Fibroblast of lung (primary cell): Measurements from ENCODE around the gene TBL3. TPM values are rescaled to one million over a fixed set of nuclear protein-coding genes. Genes with fewer than 3 reads are reported as not detected.

Source experiments
- DNase-seq, 2 donors: peaks; one replicate each; pipeline versions ENCODE4 v3.0.0 to v3.0.0-alpha.2; 2010; ENCODE audit warnings: low read depth in 2 of 2
- H2AFZ ChIP-seq: 2 replicates; pipeline ENCODE4 v1.5.1; 2012; ENCODE audit warnings: low read length, control low read depth, inconsistent platforms
- H3K27ac ChIP-seq: 2 replicates; pipeline ENCODE4 v1.5.1; 2011; ENCODE audit warnings: low read length, control low read depth; ENCODE audit not compliant: insufficient read depth
- H3K27me3 ChIP-seq: 2 replicates; pipeline ENCODE4 v1.5.1; 2011; ENCODE audit warnings: mild to moderate bottlenecking, low read length; ENCODE audit not compliant: control insufficient read depth, insufficient read depth
- H3K36me3 ChIP-seq: 2 replicates; pipeline ENCODE4 v1.5.1; 2011; ENCODE audit warnings: low read length; ENCODE audit not compliant: control insufficient read depth, insufficient read depth
- H3K4me1 ChIP-seq: 2 replicates; pipeline ENCODE4 v1.5.1; 2011; ENCODE audit warnings: low read length; ENCODE audit not compliant: control insufficient read depth, insufficient read depth; ENCODE audit errors: extremely low read depth
- H3K4me2 ChIP-seq: 2 replicates; pipeline ENCODE4 v1.5.1; 2011; ENCODE audit warnings: low read length, control low read depth; ENCODE audit not compliant: insufficient read depth; ENCODE audit errors: extremely low read depth
- H3K4me3 ChIP-seq, 4 experiments: fragments of 200-600 bp in 1 of 4; sonication (generic) in 1 of 4; replicated peaks in 1 of 4; 2 replicates each; pipeline ENCODE4 v1.5.1; 2011 to 2016; ENCODE audit warnings: low read length in 4 of 4, low read depth in 3 of 4, mild to moderate bottlenecking in 3 of 4, control low read depth in 2 of 4, inconsistent platforms in 1 of 4, mixed read lengths in 1 of 4; ENCODE audit not compliant: insufficient read depth in 1 of 4; ENCODE audit errors: control extremely low read depth in 1 of 4
- H3K79me2 ChIP-seq: 2 replicates; pipeline ENCODE4 v1.5.1; 2012; ENCODE audit warnings: mild to moderate bottlenecking, low read length, inconsistent platforms; ENCODE audit not compliant: control insufficient read depth, insufficient read depth
- H3K9ac ChIP-seq: 2 replicates; pipeline ENCODE4 v1.5.1; 2011; ENCODE audit warnings: mild to moderate bottlenecking, low read length, control low read depth; ENCODE audit not compliant: insufficient read depth
- H3K9me3 ChIP-seq: 2 replicates; pipeline ENCODE4 v1.5.1; 2012; ENCODE audit warnings: low read depth, low read length; ENCODE audit not compliant: control insufficient read depth, insufficient read depth
- H4K20me1 ChIP-seq: 2 replicates; pipeline ENCODE4 v1.5.1; 2011; ENCODE audit warnings: low read length; ENCODE audit not compliant: control insufficient read depth, insufficient read depth; ENCODE audit errors: extremely low read depth
- CTCF ChIP-seq, 2 donors: IDR thresholded peaks in 1 of 2; conservative IDR thresholded peaks in 1 of 2; 1 replicate in 1 of 2; 2 replicates in 1 of 2; pipeline ENCODE4 v1.5.1; 2011 to 2012; ENCODE audit warnings: low read length in 2 of 2, control low read depth in 1 of 2, inconsistent platforms in 1 of 2, low read depth in 1 of 2, mild to moderate bottlenecking in 1 of 2
- EZH2 ChIP-seq: IDR thresholded peaks from 2 replicates; pipeline ENCODE4 v1.5.1; 2012; ENCODE audit warnings: low read length, control low read depth, mild to moderate bottlenecking; ENCODE audit errors: missing control alignments
- polyA plus RNA-seq, 2 donors: library from polyadenylated mRNA; depleted of rRNA in 1 of 2; stranded (reverse) in 1 of 2; unstranded in 1 of 2; fragments of >200 nt; gene quantifications; 2 replicates each; pipeline ENCODE4 v1.2.1, GENCODE V29; 2011 to 2012; ENCODE audit warnings: missing spikeins in 1 of 2
- total RNA-seq: library from RNA; depleted of rRNA; stranded (reverse); fragments of >200 nt; gene quantifications from 2 replicates; pipeline ENCODE4 v1.2.1, GENCODE V29; 2014

Gene TBL3
- total and polyA plus RNA-seq, 2 donors (not counting 1 experiment from before 2014, with no cell fraction given): 14.6 to 20.0 TPM

- Histone ChIP-seq H3K4me3 (peak overlapping the region in 3 of 4 experiments; percentile 13 to 36 (median 15)), H3K27ac (no peak overlapping the region), H3K4me1 (peaks cover 11% of the 10 kb centered on the region), H2AFZ (peak overlapping the region; percentile 75), H3K4me2 (peak overlapping the region; percentile 68), H3K9me3 (no peaks in the 10 kb centered on the region), H3K36me3 (peaks cover under 1% of the 10 kb centered on the region), H4K20me1 (no peaks in the 10 kb centered on the region), H3K27me3 (peaks cover 21% of the 10 kb centered on the region), H3K9ac (no peak overlapping the region), H3K79me2 (no peaks in the 10 kb centered on the region)
- DNase-seq: peak; percentile 81 to 90
- TF ChIP-seq EZH2 (no peak), CTCF (conservative IDR thresholded peaks at IDR 0.05 in 1 of 2, IDR thresholded peaks at IDR 0.05 in 1 of 2; ENCODE audit: low read depth in 1 of 2, low read length in 2 of 2) (no peak)
Measured at GRCh38 chr16:1991948-1992703, 20.3 kb downstream of the TBL3 start.

DNA sequence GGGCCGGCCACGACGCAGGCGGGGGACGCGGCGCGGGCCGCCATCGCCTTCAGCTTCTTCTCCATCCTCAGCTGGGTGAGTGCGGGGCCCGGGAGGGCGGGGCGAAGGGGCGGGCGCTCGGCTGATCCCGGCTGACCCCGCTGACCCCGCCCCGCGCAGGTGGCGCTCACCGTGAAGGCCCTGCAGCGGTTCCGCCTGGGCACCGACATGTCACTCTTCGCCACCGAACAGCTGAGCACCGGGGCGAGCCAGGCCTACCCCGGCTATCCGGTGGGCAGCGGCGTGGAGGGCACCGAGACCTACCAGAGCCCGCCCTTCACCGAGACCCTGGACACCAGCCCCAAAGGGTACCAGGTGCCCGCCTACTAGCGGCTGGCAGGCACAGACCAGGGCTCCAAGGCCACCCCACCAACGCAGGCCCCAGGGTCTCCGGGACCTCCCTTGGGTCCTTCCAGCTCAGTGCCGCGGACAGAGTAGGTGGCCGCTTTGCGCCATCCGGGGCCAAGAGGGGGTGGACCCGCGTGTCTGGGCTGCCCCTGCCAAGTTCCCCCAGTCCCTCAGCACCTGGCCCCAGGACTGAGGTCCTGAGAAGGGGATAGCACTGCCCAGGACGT is 21.0 kb downstream of the TBL3 start:
- Histone ChIP-seq H3K4me1 (peaks cover 11% of the 10 kb centered on the region), H3K79me2 (no peaks in the 10 kb centered on the region), H3K4me3 (no peak overlapping the region), H3K9ac (no peak overlapping the region), H3K27me3 (peaks cover 21% of the 10 kb centered on the region), H3K9me3 (no peaks in the 10 kb centered on the region), H3K4me2 (no peak overlapping the region), H3K27ac (no peak overlapping the region), H3K36me3 (no peaks in the 10 kb centered on the region), H4K20me1 (no peaks in the 10 kb centered on the region), H2AFZ (no peak overlapping the region)
- DNase-seq: no peak
- TF ChIP-seq CTCF (conservative IDR thresholded peaks at IDR 0.05 in 1 of 2, IDR thresholded peaks at IDR 0.05 in 1 of 2; ENCODE audit: low read depth in 1 of 2, low read length in 2 of 2): no peak
- TF ChIP-seq EZH2: no peak

DNA sequence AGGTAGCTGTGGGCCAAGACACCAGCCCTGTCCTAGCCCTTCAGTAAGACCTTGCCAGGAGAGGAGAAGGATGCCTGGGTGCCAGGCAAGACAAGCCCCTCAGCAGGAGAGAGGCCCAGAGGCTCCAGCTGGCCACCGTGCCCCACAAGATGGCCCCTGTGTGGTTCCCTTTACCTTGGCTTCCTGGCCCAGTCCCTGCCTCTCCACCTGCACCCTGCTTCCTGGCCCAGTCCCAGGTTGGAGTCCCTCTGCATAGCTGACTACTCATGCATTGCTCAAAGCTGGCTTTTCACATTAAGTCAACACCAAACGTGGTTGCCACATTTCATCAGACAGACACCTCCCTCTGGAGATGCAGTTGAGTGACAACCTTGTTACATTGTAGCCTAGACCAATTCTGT is 21.9 kb downstream of the TBL3 start:
- H2AFZ ChIP-seq: no peak overlapping the region
- DNase-seq: no peak
- no peak overlapping the region for H3K9ac ChIP-seq

More for the DNA sequence above, 21.9 kb downstream of the TBL3 start:
- Histone ChIP-seq H3K79me2 (no peaks in the 10 kb centered on the region), H3K27me3 (peaks cover 21% of the 10 kb centered on the region), H4K20me1 (no peaks in the 10 kb centered on the region), H3K4me2 (no peak overlapping the region), H3K9me3 (no peaks in the 10 kb centered on the region), H3K4me1 (peaks cover 13% of the 10 kb centered on the region), H3K27ac (no peak overlapping the region), H3K36me3 (peaks cover 5% of the 10 kb centered on the region), H3K4me3 (no peak overlapping the region)
- TF ChIP-seq CTCF (conservative IDR thresholded peaks at IDR 0.05 in 1 of 2, IDR thresholded peaks at IDR 0.05 in 1 of 2; ENCODE audit: low read depth in 1 of 2, low read length in 2 of 2) (no peak), EZH2 (no peak)
